Activated naive CD4-positive, alpha-beta T cell treated with anti-CD3 and anti-CD28 coated beads, Interleukin-2, amount 50 U/mL, for 72 hours (primary cell): ENCODE measurements around the gene TMEM37. TPM values are rescaled to one million over a fixed set of nuclear protein-coding genes. Genes with fewer than 3 reads are reported as not detected.

Source experiments
- ATAC-seq, 2 donors: fragments of 150-1000 bp; cut with Tn5 transposase; 2 replicates each; pipeline ENCODE4 v1.10.0; 2021; ENCODE audit warnings: mild to moderate bottlenecking in 2 of 2, moderate library complexity in 2 of 2
- DNase-seq, 2 donors: peaks; one replicate each; pipeline ENCODE4 v3.0.0; 2021 to 2022; ENCODE audit warnings: low spot score in 2 of 2
- H3K27ac Mint-ChIP-seq, 2 donors: one replicate each; pipeline ENCODE4 v1.8.0; 2022; ENCODE audit warnings: mild to moderate bottlenecking in 2 of 2, mixed read lengths in 2 of 2
- H3K36me3 Mint-ChIP-seq, 2 donors: one replicate each; pipeline ENCODE4 v1.8.0; 2022; ENCODE audit warnings: mixed read lengths in 2 of 2
- H3K9me3 Mint-ChIP-seq, 2 donors: one replicate each; pipeline ENCODE4 v1.8.0; 2022; ENCODE audit warnings: mixed read lengths in 2 of 2
- total RNA-seq, 2 donors: library from RNA; stranded (reverse); gene quantifications; one replicate each; pipeline ENCODE4 v1.2.3, GENCODE V29; 2022

TMEM37 gene
- total RNA-seq, 2 donors from 2014 or later = not detected

- DNase-seq (no peak), ATAC-seq (no peak)
- H3K9me3 Mint-ChIP-seq = no peaks in the 10 kb centered on the region
- H3K27ac Mint-ChIP-seq = no peak overlapping the region
- no peaks in the 10 kb centered on the region for H3K36me3 Mint-ChIP-seq
Measured at GRCh38 chr2:119409506-119409905, 22.1 kb upstream of the TMEM37 start.

- Mint-ChIP-seq H3K27ac (no peak overlapping the region), H3K36me3 (no peaks in the 10 kb centered on the region), H3K9me3 (no peaks in the 10 kb centered on the region)
- DNase-seq (no peak), ATAC-seq (no peak)
Measured at GRCh38 chr2:119414894-119415293, 16.8 kb upstream of the TMEM37 start.

GRCh38 chr2:119415630-119416029 is 16.0 kb upstream of the TMEM37 start:
- Mint-ChIP-seq H3K9me3 (no peaks in the 10 kb centered on the region), H3K36me3 (no peaks in the 10 kb centered on the region), H3K27ac (no peak overlapping the region)
- no peak for DNase-seq
- no peak for ATAC-seq

GRCh38 chr2:119416299-119416923 is 15.2 kb upstream of the TMEM37 start:
- Mint-ChIP-seq H3K9me3 (peaks cover 0 to under 1% of the 10 kb centered on the region in 2 donors), H3K27ac (no peak overlapping the region), H3K36me3 (no peaks in the 10 kb centered on the region)
- no peak for DNase-seq
- ATAC-seq = no peak

GRCh38 chr2:119417908-119418307 is 13.7 kb upstream of the TMEM37 start:
- no peak overlapping the region for H3K27ac Mint-ChIP-seq
- no peak for ATAC-seq
- H3K9me3 Mint-ChIP-seq = peaks cover 4 to 7% of the 10 kb centered on the region in 2 donors
- H3K36me3 Mint-ChIP-seq = no peaks in the 10 kb centered on the region
- no peak for DNase-seq

- ATAC-seq = no peak
Measured at GRCh38 chr2:119419065-119419464, 12.6 kb upstream of the TMEM37 start.

GRCh38 chr2:119419803-119420508 is 11.7 kb upstream of the TMEM37 start:
- ATAC-seq (no peak), DNase-seq (no peak)
- Mint-ChIP-seq H3K9me3 (peaks cover 4 to 7% of the 10 kb centered on the region in 2 donors), H3K36me3 (no peaks in the 10 kb centered on the region), H3K27ac (no peak overlapping the region)

More at GRCh38 chr2:119419065-119419464, 12.6 kb upstream of the TMEM37 start:
- no peak for DNase-seq
- peaks cover 4 to 7% of the 10 kb centered on the region in 2 donors for H3K9me3 Mint-ChIP-seq
- H3K27ac Mint-ChIP-seq = no peak overlapping the region
- H3K36me3 Mint-ChIP-seq = no peaks in the 10 kb centered on the region

- no peak overlapping the region for H3K27ac Mint-ChIP-seq
- no peaks in the 10 kb centered on the region for H3K36me3 Mint-ChIP-seq
- peaks cover 4 to 7% of the 10 kb centered on the region in 2 donors for H3K9me3 Mint-ChIP-seq
- no peak for DNase-seq
- no peak for ATAC-seq
Measured at GRCh38 chr2:119421304-119421703, 10.3 kb upstream of the TMEM37 start.

- Mint-ChIP-seq H3K9me3 (peaks cover 4 to 7% of the 10 kb centered on the region in 2 donors), H3K36me3 (no peaks in the 10 kb centered on the region), H3K27ac (no peak overlapping the region)
- ATAC-seq (no peak), DNase-seq (no peak)
Measured at GRCh38 chr2:119421741-119422140, 9.9 kb upstream of the TMEM37 start.

- Mint-ChIP-seq H3K27ac (no peak overlapping the region), H3K36me3 (no peaks in the 10 kb centered on the region), H3K9me3 (peaks cover 4 to 7% of the 10 kb centered on the region in 2 donors)
- DNase-seq (no peak), ATAC-seq (no peak)
Measured at GRCh38 chr2:119422360-119423107, 9.1 kb upstream of the TMEM37 start.

GRCh38 chr2:119423108-119423444 is 8.6 kb upstream of the TMEM37 start:
- ATAC-seq (no peak), DNase-seq (no peak)
- Mint-ChIP-seq H3K27ac (no peak overlapping the region), H3K9me3 (peaks cover 4 to 7% of the 10 kb centered on the region in 2 donors), H3K36me3 (no peaks in the 10 kb centered on the region)

- ATAC-seq = no peak
Measured at GRCh38 chr2:119423811-119424210, 7.8 kb upstream of the TMEM37 start.

GRCh38 chr2:119424284-119425118 is 7.2 kb upstream of the TMEM37 start:
- no peak for DNase-seq

More at GRCh38 chr2:119423811-119424210, 7.8 kb upstream of the TMEM37 start:
- Mint-ChIP-seq H3K27ac (no peak overlapping the region), H3K9me3 (peaks cover 4 to 7% of the 10 kb centered on the region in 2 donors), H3K36me3 (no peaks in the 10 kb centered on the region)
- DNase-seq = no peak

GRCh38 chr2:119425119-119425405 is 6.6 kb upstream of the TMEM37 start:
- DNase-seq (no peak), ATAC-seq (no peak)
- Mint-ChIP-seq H3K9me3 (peaks cover 4 to 7% of the 10 kb centered on the region in 2 donors), H3K27ac (no peak overlapping the region), H3K36me3 (no peaks in the 10 kb centered on the region)

More at GRCh38 chr2:119424284-119425118, 7.2 kb upstream of the TMEM37 start:
- no peak for ATAC-seq
- H3K36me3 Mint-ChIP-seq = no peaks in the 10 kb centered on the region
- peaks cover 4 to 7% of the 10 kb centered on the region in 2 donors for H3K9me3 Mint-ChIP-seq
- H3K27ac Mint-ChIP-seq = no peak overlapping the region

GRCh38 chr2:119425620-119426395 is 5.8 kb upstream of the TMEM37 start:
- ATAC-seq = no peak
- DNase-seq = no peak
- Mint-ChIP-seq H3K36me3 (no peaks in the 10 kb centered on the region), H3K27ac (no peak overlapping the region), H3K9me3 (peaks cover 4 to 7% of the 10 kb centered on the region in 2 donors)

GRCh38 chr2:119426396-119426675 is 5.3 kb upstream of the TMEM37 start:
- Mint-ChIP-seq H3K36me3 (no peaks in the 10 kb centered on the region), H3K9me3 (peaks cover 4 to 7% of the 10 kb centered on the region in 2 donors), H3K27ac (no peak overlapping the region)
- DNase-seq = no peak
- ATAC-seq = no peak
